Fibroblast of lung (primary cell): Measurements from ENCODE around the gene CMYA5. TPM values are rescaled to one million over a fixed set of nuclear protein-coding genes. Genes with fewer than 3 reads are reported as not detected.

ENCODE experiments used
- DNase-seq, 2 donors: peaks; one replicate each; pipeline versions ENCODE4 v3.0.0 to v3.0.0-alpha.2; 2010; ENCODE audit warnings: low read depth in 2 of 2
- H2AFZ ChIP-seq: 2 replicates; pipeline ENCODE4 v1.5.1; 2012; ENCODE audit warnings: low read length, control low read depth, inconsistent platforms
- H3K27ac ChIP-seq: 2 replicates; pipeline ENCODE4 v1.5.1; 2011; ENCODE audit warnings: low read length, control low read depth; ENCODE audit not compliant: insufficient read depth
- H3K27me3 ChIP-seq: 2 replicates; pipeline ENCODE4 v1.5.1; 2011; ENCODE audit warnings: mild to moderate bottlenecking, low read length; ENCODE audit not compliant: control insufficient read depth, insufficient read depth
- H3K36me3 ChIP-seq: 2 replicates; pipeline ENCODE4 v1.5.1; 2011; ENCODE audit warnings: low read length; ENCODE audit not compliant: control insufficient read depth, insufficient read depth
- H3K4me1 ChIP-seq: 2 replicates; pipeline ENCODE4 v1.5.1; 2011; ENCODE audit warnings: low read length; ENCODE audit not compliant: control insufficient read depth, insufficient read depth; ENCODE audit errors: extremely low read depth
- H3K4me2 ChIP-seq: 2 replicates; pipeline ENCODE4 v1.5.1; 2011; ENCODE audit warnings: low read length, control low read depth; ENCODE audit not compliant: insufficient read depth; ENCODE audit errors: extremely low read depth
- H3K4me3 ChIP-seq, 4 experiments: fragments of 200-600 bp in 1 of 4; sonication (generic) in 1 of 4; replicated peaks in 1 of 4; 2 replicates each; pipeline ENCODE4 v1.5.1; 2011 to 2016; ENCODE audit warnings: low read length in 4 of 4, low read depth in 3 of 4, mild to moderate bottlenecking in 3 of 4, control low read depth in 2 of 4, inconsistent platforms in 1 of 4, mixed read lengths in 1 of 4; ENCODE audit not compliant: insufficient read depth in 1 of 4; ENCODE audit errors: control extremely low read depth in 1 of 4
- H3K79me2 ChIP-seq: 2 replicates; pipeline ENCODE4 v1.5.1; 2012; ENCODE audit warnings: mild to moderate bottlenecking, low read length, inconsistent platforms; ENCODE audit not compliant: control insufficient read depth, insufficient read depth
- H3K9ac ChIP-seq: 2 replicates; pipeline ENCODE4 v1.5.1; 2011; ENCODE audit warnings: mild to moderate bottlenecking, low read length, control low read depth; ENCODE audit not compliant: insufficient read depth
- H3K9me3 ChIP-seq: 2 replicates; pipeline ENCODE4 v1.5.1; 2012; ENCODE audit warnings: low read depth, low read length; ENCODE audit not compliant: control insufficient read depth, insufficient read depth
- H4K20me1 ChIP-seq: 2 replicates; pipeline ENCODE4 v1.5.1; 2011; ENCODE audit warnings: low read length; ENCODE audit not compliant: control insufficient read depth, insufficient read depth; ENCODE audit errors: extremely low read depth
- CTCF ChIP-seq, 2 donors: IDR thresholded peaks in 1 of 2; conservative IDR thresholded peaks in 1 of 2; 1 replicate in 1 of 2; 2 replicates in 1 of 2; pipeline ENCODE4 v1.5.1; 2011 to 2012; ENCODE audit warnings: low read length in 2 of 2, control low read depth in 1 of 2, inconsistent platforms in 1 of 2, low read depth in 1 of 2, mild to moderate bottlenecking in 1 of 2
- EZH2 ChIP-seq: IDR thresholded peaks from 2 replicates; pipeline ENCODE4 v1.5.1; 2012; ENCODE audit warnings: low read length, control low read depth, mild to moderate bottlenecking; ENCODE audit errors: missing control alignments
- polyA plus RNA-seq, 2 donors: library from polyadenylated mRNA; depleted of rRNA in 1 of 2; stranded (reverse) in 1 of 2; unstranded in 1 of 2; fragments of >200 nt; gene quantifications; 2 replicates each; pipeline ENCODE4 v1.2.1, GENCODE V29; 2011 to 2012; ENCODE audit warnings: missing spikeins in 1 of 2
- total RNA-seq: library from RNA; depleted of rRNA; stranded (reverse); fragments of >200 nt; gene quantifications from 2 replicates; pipeline ENCODE4 v1.2.1, GENCODE V29; 2014

Gene CMYA5
- total and polyA plus RNA-seq, 2 donors (not counting 1 experiment from before 2014, with no cell fraction given): 2.0 to 7.8 TPM

GRCh38 chr5:79794347-79794746 is 104.7 kb downstream of the CMYA5 start:
- Histone ChIP-seq H3K4me3 (no peak overlapping the region), H4K20me1 (no peaks in the 10 kb centered on the region), H3K36me3 (no peaks in the 10 kb centered on the region), H3K27ac (no peak overlapping the region), H3K9me3 (no peaks in the 10 kb centered on the region), H3K9ac (no peak overlapping the region), H3K4me1 (no peaks in the 10 kb centered on the region), H2AFZ (no peak overlapping the region), H3K27me3 (no peaks in the 10 kb centered on the region), H3K79me2 (no peaks in the 10 kb centered on the region), H3K4me2 (no peak overlapping the region)
- TF ChIP-seq EZH2 (no peak), CTCF (conservative IDR thresholded peaks at IDR 0.05 in 1 of 2, IDR thresholded peaks at IDR 0.05 in 1 of 2; ENCODE audit: low read depth in 1 of 2, low read length in 2 of 2) (no peak)
- no peak for DNase-seq

- TF ChIP-seq EZH2 (no peak), CTCF (conservative IDR thresholded peaks at IDR 0.05 in 1 of 2, IDR thresholded peaks at IDR 0.05 in 1 of 2; ENCODE audit: low read depth in 1 of 2, low read length in 2 of 2) (no peak)
- Histone ChIP-seq H3K4me2 (no peak overlapping the region), H3K9me3 (no peaks in the 10 kb centered on the region), H2AFZ (no peak overlapping the region), H3K27ac (no peak overlapping the region), H3K4me1 (no peaks in the 10 kb centered on the region), H3K27me3 (no peaks in the 10 kb centered on the region), H3K36me3 (no peaks in the 10 kb centered on the region), H3K4me3 (no peak overlapping the region), H3K9ac (no peak overlapping the region), H4K20me1 (no peaks in the 10 kb centered on the region), H3K79me2 (no peaks in the 10 kb centered on the region)
- DNase-seq: peak; percentile 14 to 49
Observed at GRCh38 chr5:79795764-79796398, 106.2 kb downstream of the CMYA5 start.

GRCh38 chr5:79798893-79799590 is 109.4 kb downstream of the CMYA5 start:
- Histone ChIP-seq H3K36me3 (no peaks in the 10 kb centered on the region), H3K9me3 (no peaks in the 10 kb centered on the region), H3K4me2 (no peak overlapping the region), H3K4me3 (no peak overlapping the region), H3K79me2 (no peaks in the 10 kb centered on the region), H4K20me1 (no peaks in the 10 kb centered on the region), H3K9ac (no peak overlapping the region), H3K27ac (no peak overlapping the region), H3K4me1 (no peaks in the 10 kb centered on the region), H3K27me3 (no peaks in the 10 kb centered on the region), H2AFZ (no peak overlapping the region)
- DNase-seq: no peak
- TF ChIP-seq CTCF (conservative IDR thresholded peaks at IDR 0.05 in 1 of 2, IDR thresholded peaks at IDR 0.05 in 1 of 2; ENCODE audit: low read depth in 1 of 2, low read length in 2 of 2) (no peak), EZH2 (no peak)
